H1 (cell line): ENCODE data around the gene PEX19. TPM values are rescaled to one million over a fixed set of nuclear protein-coding genes. Genes with fewer than 3 reads are reported as not detected.

ENCODE experiments used
- BCL11A ChIP-seq, 2 experiments: IDR thresholded peaks; one replicate each; pipeline ENCODE4 v1.6.1; 2011; ENCODE audit warnings: low read depth in 2 of 2, low read length in 2 of 2, mild to moderate bottlenecking in 2 of 2
- POLR2A ChIP-seq, 2 experiments: IDR thresholded peaks; 1 replicate in 1 of 2; 2 replicates in 1 of 2; pipeline ENCODE4 v1.6.1; 2011; ENCODE audit warnings: low read depth in 2 of 2, low read length in 2 of 2, mild to moderate bottlenecking in 2 of 2; ENCODE audit errors: control extremely low read depth in 1 of 2
- SAP30 ChIP-seq: fragments of 300-600 bp; sonication (generic); IDR thresholded peaks from 2 replicates; pipeline ENCODE4 v1.7.1; 2012; ENCODE audit warnings: low read length, moderate library complexity, mild to moderate bottlenecking, inconsistent platforms; ENCODE audit not compliant: insufficient read depth, insufficient replicate concordance
- TAF1 ChIP-seq: IDR thresholded peaks from 2 replicates; pipeline ENCODE4 v1.6.1; 2011; ENCODE audit warnings: mild to moderate bottlenecking, low read depth, low read length
- polyA plus RNA-seq, 7 experiments: library from polyadenylated mRNA; depleted of rRNA in 3 of 7; stranded (reverse) in 5 of 7; unstranded in 2 of 7; fragments of >200 nt in 5 of 7; fragments of 200-250 nt in 2 of 7; gene quantifications; 1 replicate in 5 of 7; 2 replicates in 1 of 7; 4 replicates in 1 of 7; pipeline versions ENCODE4 v1.2.1 to v1.2.3, GENCODE V29; 2011 to 2013; ENCODE audit warnings: missing spikeins in 2 of 7, mixed read lengths in 2 of 7
- total RNA-seq: library from RNA; stranded (reverse); fragmentation: NEBNext Ultra II Directional; extraction: Animal tissue kit (Norgen Biotek cat#: 25700); gene quantifications from 2 replicates; pipeline ENCODE4 v1.2.1, GENCODE V29; 2021
- TF ChIP-seq, protein P1 (sequence below): IDR thresholded peaks from 2 replicates; pipeline ENCODE4 v1.6.1; 2012; ENCODE audit warnings: low read length, inconsistent platforms

PEX19 gene
- total and polyA plus RNA-seq, 2 of the 8 experiments (the other 6 are each of a cell fraction or from before 2014, with no cell fraction given) = 50.4 to 80.2 TPM

DNA sequence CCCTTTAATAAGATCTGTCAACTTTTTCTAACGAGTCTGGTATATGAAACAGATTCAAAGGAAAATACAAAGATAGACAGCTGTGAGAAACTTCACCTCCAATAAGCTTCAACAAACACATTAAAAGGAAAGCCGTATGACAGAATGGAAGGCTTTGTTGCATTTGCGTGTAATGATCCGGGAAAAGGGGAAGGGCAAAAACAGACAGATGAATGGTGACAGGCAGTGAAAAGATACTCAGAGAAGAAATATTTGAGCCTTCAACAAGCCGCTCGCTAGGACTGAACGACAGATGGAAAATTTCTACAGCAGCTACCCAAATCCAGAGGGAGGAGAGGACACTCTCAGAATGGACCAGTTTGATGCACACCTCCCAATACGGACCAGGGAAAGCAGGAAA lies 43.3 kb upstream of the PEX19 start (continued):
- TF ChIP-seq TAF1 = no peak
- no peak for TF ChIP-seq SAP30
- TF ChIP-seq, protein P1, sequence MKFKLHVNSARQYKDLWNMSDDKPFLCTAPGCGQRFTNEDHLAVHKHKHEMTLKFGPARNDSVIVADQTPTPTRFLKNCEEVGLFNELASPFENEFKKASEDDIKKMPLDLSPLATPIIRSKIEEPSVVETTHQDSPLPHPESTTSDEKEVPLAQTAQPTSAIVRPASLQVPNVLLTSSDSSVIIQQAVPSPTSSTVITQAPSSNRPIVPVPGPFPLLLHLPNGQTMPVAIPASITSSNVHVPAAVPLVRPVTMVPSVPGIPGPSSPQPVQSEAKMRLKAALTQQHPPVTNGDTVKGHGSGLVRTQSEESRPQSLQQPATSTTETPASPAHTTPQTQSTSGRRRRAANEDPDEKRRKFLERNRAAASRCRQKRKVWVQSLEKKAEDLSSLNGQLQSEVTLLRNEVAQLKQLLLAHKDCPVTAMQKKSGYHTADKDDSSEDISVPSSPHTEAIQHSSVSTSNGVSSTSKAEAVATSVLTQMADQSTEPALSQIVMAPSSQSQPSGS = no peak
- TF ChIP-seq BCL11A (IDR thresholded peaks at IDR 0.05; ENCODE audit: low read depth in 2 of 2, low read length in 2 of 2) = no peak
- TF ChIP-seq POLR2A (IDR thresholded peaks at IDR 0.05; ENCODE audit: control extremely low read depth in 1 of 2, low read depth in 2 of 2, low read length in 2 of 2) = no peak
